Posterior vena cava (tissue), 2 donors: ENCODE results near the gene GALNT17. TPM values are rescaled to one million over a fixed set of nuclear protein-coding genes. Genes with fewer than 3 reads are reported as not detected.

Experiments used
- DNase-seq: peaks from one replicate; pipeline ENCODE4 v3.0.0-alpha.2; 2020; ENCODE audit warnings: low spot score
- intact Hi-C, 2 donors: fragments of 100-400 bp; cut with DNase I; formaldehyde crosslinking; loops; one replicate each; pipeline versions ENCODE4 v1.14.1 to v1.14.2; 2022 to 2023
- total RNA-seq, 2 donors: library from RNA; stranded (reverse); fragmentation: NEBNext Ultra II Directional; extraction: Animal tissue kit (Norgen Biotek cat#: 25700); gene quantifications; one replicate each; pipeline ENCODE4 v1.2.1, GENCODE V29; 2021
- donor health status: DM: yes; HTN: yes; CAD: no.
- donor health status: DM: yes; HTN: yes; CAD: no.

The GALNT17 gene
- total RNA-seq, 2 donors from 2014 or later = 22.0 to 24.7 TPM

- intact Hi-C loops = loop anchor here in 1 of 2 donors (10.0 kb wide), 2 partner anchors 83 to 317 kb away; no protein-coding TSS in a partner anchor
- no peak for DNase-seq
These were observed 176.2 kb downstream of the GALNT17 start for GRCh38 chr7:71308096-71308495.

- intact Hi-C loops = loop anchor here in 1 of 2 donors (5.0 kb wide), 1 partner anchor 421 kb away; no protein-coding TSS in a partner anchor
- DNase-seq = no peak
These were observed 179.6 kb downstream of the GALNT17 start for GRCh38 chr7:71311576-71311975.

- intact Hi-C loops = loop anchor here in 1 of 2 donors (5.0 kb wide), 1 partner anchor 419 kb away; no protein-coding TSS in a partner anchor
- no peak for DNase-seq
These were observed 181.0 kb downstream of the GALNT17 start for GRCh38 chr7:71312755-71313490.

- intact Hi-C loops = loop anchor here in 1 of 2 donors (5.0 kb wide), 1 partner anchor 419 kb away; no protein-coding TSS in a partner anchor
- DNase-seq = no peak
These were observed 181.6 kb downstream of the GALNT17 start for GRCh38 chr7:71313553-71313952.

- no peak for DNase-seq
- intact Hi-C loops = no loop called here
These were observed 189.0 kb downstream of the GALNT17 start for GRCh38 chr7:71320916-71321315.

- intact Hi-C loops = no loop called here
- DNase-seq = no peak
These were observed 190.3 kb downstream of the GALNT17 start for GRCh38 chr7:71322201-71322600.

- intact Hi-C loops = no loop called here
- DNase-seq = no peak
These were observed 191.8 kb downstream of the GALNT17 start for GRCh38 chr7:71323726-71324125.

GRCh38 chr7:71325151-71325550 is 193.2 kb downstream of the GALNT17 start:
- no peak for DNase-seq
- intact Hi-C loops = no loop called here

GRCh38 chr7:71326595-71326994 is 194.7 kb downstream of the GALNT17 start:
- intact Hi-C loops = no loop called here
- DNase-seq = no peak

- DNase-seq = no peak
- intact Hi-C loops = no loop called here
These were observed 196.0 kb downstream of the GALNT17 start for GRCh38 chr7:71327946-71328345.

- intact Hi-C loops = no loop called here
These were observed 197.2 kb downstream of the GALNT17 start for GRCh38 chr7:71329030-71329660.

GRCh38 chr7:71332207-71332606 is 200.3 kb downstream of the GALNT17 start:
- intact Hi-C loops = no loop called here
- no peak for DNase-seq

More at GRCh38 chr7:71329030-71329660, 197.2 kb downstream of the GALNT17 start:
- no peak for DNase-seq

- intact Hi-C loops = no loop called here
- DNase-seq = no peak
These were observed 202.6 kb downstream of the GALNT17 start for GRCh38 chr7:71334541-71334940.

- DNase-seq = no peak
- intact Hi-C loops = no loop called here
These were observed 206.9 kb downstream of the GALNT17 start for GRCh38 chr7:71338866-71339265.

GRCh38 chr7:71339924-71340323 is 208.0 kb downstream of the GALNT17 start:
- intact Hi-C loops = no loop called here
- no peak for DNase-seq

GRCh38 chr7:71342202-71342601 is 210.3 kb downstream of the GALNT17 start:
- DNase-seq = no peak
- intact Hi-C loops = no loop called here

GRCh38 chr7:71343039-71343438 is 211.1 kb downstream of the GALNT17 start:
- intact Hi-C loops = no loop called here
- DNase-seq = no peak

- intact Hi-C loops = no loop called here
- no peak for DNase-seq
These were observed 211.9 kb downstream of the GALNT17 start for GRCh38 chr7:71343892-71344291.

- DNase-seq = no peak
- intact Hi-C loops = no loop called here
These were observed 213.4 kb downstream of the GALNT17 start for GRCh38 chr7:71345117-71345884.
